PC-3 (cell line): ENCODE results near the gene APMAP.

Experiments
- CTCF ChIP-seq: fragments of 300-600 bp; sonication (generic); conservative IDR thresholded peaks from 2 replicates; pipeline ENCODE4 v1.5.1; 2017; ENCODE audit warnings: antibody characterized with exemption, low read depth, mild to moderate bottlenecking, low read length
- EZH2phosphoT487 ChIP-seq: fragments of 300-600 bp; sonication (generic); IDR thresholded peaks from 2 replicates; pipeline ENCODE4 v1.6.1; 2018; ENCODE audit warnings: mild to moderate bottlenecking, antibody characterized with exemption, low read length, borderline replicate concordance

GRCh38 chr20:25008388-25009217 lies 16.1 kb upstream of the APMAP start:
- no peak for TF ChIP-seq EZH2phosphoT487
- no peak for TF ChIP-seq CTCF
